Ishikawa (cell line): ENCODE data around the gene IGSF22.

ENCODE experiments used
- CEBPB ChIP-seq: IDR thresholded peaks from 2 replicates; pipeline ENCODE4 v1.6.1; 2012
- CREB1 ChIP-seq: IDR thresholded peaks from 2 replicates; pipeline ENCODE4 v1.6.1; 2012; ENCODE audit warnings: low read depth
- EGR1 ChIP-seq: IDR thresholded peaks from 2 replicates; pipeline ENCODE4 v1.6.1; 2012
- EP300 ChIP-seq: IDR thresholded peaks from 2 replicates; pipeline ENCODE4 v1.6.1; 2012; ENCODE audit warnings: borderline replicate concordance
- FOXM1 ChIP-seq: IDR thresholded peaks from 2 replicates; pipeline ENCODE4 v1.6.1; 2012; ENCODE audit warnings: low read depth, borderline replicate concordance
- MAX ChIP-seq: IDR thresholded peaks from 2 replicates; pipeline ENCODE4 v1.6.1; 2012
- NFIC ChIP-seq: IDR thresholded peaks from 2 replicates; pipeline ENCODE4 v1.6.1; 2012
- RAD21 ChIP-seq: IDR thresholded peaks from 2 replicates; pipeline ENCODE4 v1.6.1; 2012; ENCODE audit warnings: low read depth
- TAF1 ChIP-seq: IDR thresholded peaks from 2 replicates; pipeline ENCODE4 v1.6.1; 2012; ENCODE audit warnings: low read depth, mild to moderate bottlenecking
- TCF12 ChIP-seq: IDR thresholded peaks from 2 replicates; pipeline ENCODE4 v1.6.1; 2012; ENCODE audit warnings: low read depth
- TEAD4 ChIP-seq: IDR thresholded peaks from 2 replicates; pipeline ENCODE4 v1.6.1; 2012
- USF1 ChIP-seq: IDR thresholded peaks from 2 replicates; pipeline ENCODE4 v1.6.1; 2012
- YY1 ChIP-seq: IDR thresholded peaks from 2 replicates; pipeline ENCODE4 v1.6.1; 2012; ENCODE audit warnings: low read depth
- ZBTB7A ChIP-seq: IDR thresholded peaks from 2 replicates; pipeline ENCODE4 v1.6.1; 2012; ENCODE audit warnings: low read depth
- TF ChIP-seq, protein P1 (sequence below): IDR thresholded peaks from 2 replicates; pipeline ENCODE4 v1.6.1; 2012; ENCODE audit warnings: low read depth, mild to moderate bottlenecking

The IGSF22 gene

DNA sequence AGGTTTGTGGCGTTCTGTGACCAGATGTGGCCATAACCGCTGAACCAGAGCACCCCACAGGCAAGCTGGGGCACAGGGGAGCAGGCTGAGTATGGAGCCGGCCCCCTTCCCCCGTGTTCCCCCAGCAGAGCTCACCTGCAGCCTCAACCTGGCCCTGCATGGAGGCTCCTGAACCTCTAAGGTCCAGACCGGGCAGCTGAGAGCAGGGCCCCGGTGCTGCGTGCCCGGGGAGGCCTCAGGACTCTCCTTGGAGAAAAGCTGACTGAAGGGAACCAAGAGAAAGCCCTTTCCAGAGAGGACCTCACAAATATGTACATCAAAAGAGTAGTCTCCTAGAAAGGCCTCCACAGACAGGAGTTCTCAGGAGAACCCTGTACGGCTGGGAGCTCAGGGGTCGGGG, 17.4 kb upstream of the IGSF22 start:
- TF ChIP-seq CEBPB (no peak), EGR1 (no peak), NFIC (no peak)

GRCh38 chr11:18741783-18742182, 15.8 kb upstream of the IGSF22 start:
- no peak for TF ChIP-seq TEAD4
- no peak for TF ChIP-seq YY1
- TF ChIP-seq, protein P1, sequence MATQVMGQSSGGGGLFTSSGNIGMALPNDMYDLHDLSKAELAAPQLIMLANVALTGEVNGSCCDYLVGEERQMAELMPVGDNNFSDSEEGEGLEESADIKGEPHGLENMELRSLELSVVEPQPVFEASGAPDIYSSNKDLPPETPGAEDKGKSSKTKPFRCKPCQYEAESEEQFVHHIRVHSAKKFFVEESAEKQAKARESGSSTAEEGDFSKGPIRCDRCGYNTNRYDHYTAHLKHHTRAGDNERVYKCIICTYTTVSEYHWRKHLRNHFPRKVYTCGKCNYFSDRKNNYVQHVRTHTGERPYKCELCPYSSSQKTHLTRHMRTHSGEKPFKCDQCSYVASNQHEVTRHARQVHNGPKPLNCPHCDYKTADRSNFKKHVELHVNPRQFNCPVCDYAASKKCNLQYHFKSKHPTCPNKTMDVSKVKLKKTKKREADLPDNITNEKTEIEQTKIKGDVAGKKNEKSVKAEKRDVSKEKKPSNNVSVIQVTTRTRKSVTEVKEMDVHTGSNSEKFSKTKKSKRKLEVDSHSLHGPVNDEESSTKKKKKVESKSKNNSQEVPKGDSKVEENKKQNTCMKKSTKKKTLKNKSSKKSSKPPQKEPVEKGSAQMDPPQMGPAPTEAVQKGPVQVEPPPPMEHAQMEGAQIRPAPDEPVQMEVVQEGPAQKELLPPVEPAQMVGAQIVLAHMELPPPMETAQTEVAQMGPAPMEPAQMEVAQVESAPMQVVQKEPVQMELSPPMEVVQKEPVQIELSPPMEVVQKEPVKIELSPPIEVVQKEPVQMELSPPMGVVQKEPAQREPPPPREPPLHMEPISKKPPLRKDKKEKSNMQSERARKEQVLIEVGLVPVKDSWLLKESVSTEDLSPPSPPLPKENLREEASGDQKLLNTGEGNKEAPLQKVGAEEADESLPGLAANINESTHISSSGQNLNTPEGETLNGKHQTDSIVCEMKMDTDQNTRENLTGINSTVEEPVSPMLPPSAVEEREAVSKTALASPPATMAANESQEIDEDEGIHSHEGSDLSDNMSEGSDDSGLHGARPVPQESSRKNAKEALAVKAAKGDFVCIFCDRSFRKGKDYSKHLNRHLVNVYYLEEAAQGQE: no peak
- no peak for TF ChIP-seq TCF12
- no peak for TF ChIP-seq EGR1
- TF ChIP-seq USF1: no peak
- TF ChIP-seq ZBTB7A: no peak
- no peak for TF ChIP-seq FOXM1
- TF ChIP-seq MAX: no peak

DNA sequence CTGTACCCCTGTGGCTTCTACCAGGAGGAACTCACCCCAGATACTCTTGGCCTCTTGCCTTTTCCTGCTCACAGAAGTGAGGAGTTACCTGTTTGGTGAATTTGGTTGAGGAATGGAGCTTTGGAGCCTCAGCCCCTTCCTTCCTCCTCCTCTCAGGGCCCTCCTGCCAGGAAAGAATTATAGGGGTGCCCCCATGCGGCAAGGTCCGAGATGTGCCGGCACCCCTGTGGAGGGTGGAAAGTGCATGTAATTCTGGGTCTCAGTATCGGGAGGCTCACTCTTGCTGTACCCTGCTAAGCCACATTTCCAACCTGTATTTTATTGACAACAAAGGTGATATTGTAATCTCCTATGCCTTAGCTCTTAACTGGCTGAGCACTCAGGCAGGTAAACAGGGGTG, 13.7 kb upstream of the IGSF22 start:
- no peak for TF ChIP-seq MAX
- TF ChIP-seq TAF1: no peak
- no peak for TF ChIP-seq NFIC
- TF ChIP-seq EP300: no peak
- no peak for TF ChIP-seq USF1
- TF ChIP-seq YY1: no peak
- no peak for TF ChIP-seq CEBPB
- TF ChIP-seq EGR1: no peak
- TF ChIP-seq, protein P1: no peak

DNA sequence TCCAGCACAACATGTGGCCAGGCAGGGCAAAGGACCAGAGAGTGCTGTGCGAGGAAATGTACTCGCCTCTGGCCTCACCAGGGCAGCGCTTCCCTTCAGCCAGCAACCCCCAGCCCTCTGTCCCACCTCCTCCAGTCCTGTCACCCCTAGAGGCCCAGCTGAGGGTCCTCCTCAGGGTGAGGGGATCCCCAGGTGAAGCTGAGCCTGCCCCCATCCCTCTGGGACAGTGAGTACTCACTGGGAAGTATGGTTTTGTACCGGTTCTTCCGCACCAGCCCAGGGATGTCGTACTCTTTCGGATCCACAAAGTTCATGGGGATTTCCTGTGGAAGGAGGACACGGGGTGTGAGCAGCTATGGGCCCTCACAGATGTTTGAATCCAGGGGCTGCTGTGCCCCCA, 11.7 kb upstream of the IGSF22 start:
- TF ChIP-seq FOXM1: no peak
- no peak for TF ChIP-seq CEBPB
- no peak for TF ChIP-seq MAX
- TF ChIP-seq USF1: no peak
- no peak for TF ChIP-seq EGR1
- no peak for TF ChIP-seq NFIC
- TF ChIP-seq TAF1: no peak

- TF ChIP-seq MAX (no peak), TEAD4 (no peak), EGR1 (no peak), CREB1 (no peak)
Measured at GRCh38 chr11:18736590-18737148, 10.7 kb upstream of the IGSF22 start.

DNA sequence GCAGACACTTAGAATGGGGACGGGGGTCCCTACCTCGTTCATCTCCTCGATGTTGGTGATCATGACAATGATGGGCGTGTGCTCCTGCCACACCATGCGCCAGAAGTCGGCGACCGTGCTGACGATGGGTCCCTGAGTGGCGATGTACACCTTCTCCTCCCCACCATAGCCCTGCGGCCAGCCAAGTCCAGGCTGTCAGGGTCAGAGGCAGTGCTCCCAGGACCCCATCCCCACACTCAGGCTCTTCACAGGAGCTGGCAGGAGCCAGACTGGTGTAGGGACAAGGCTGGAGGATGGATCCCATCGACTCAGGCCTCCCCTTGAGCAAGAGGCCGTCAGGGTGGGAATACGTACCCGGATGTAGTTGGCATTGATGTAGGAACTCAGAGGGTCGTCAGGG, 7.2 kb upstream of the IGSF22 start:
- TF ChIP-seq TEAD4: no peak
- TF ChIP-seq, protein P1: no peak
- no peak for TF ChIP-seq YY1
- no peak for TF ChIP-seq RAD21
- TF ChIP-seq CREB1: no peak
- no peak for TF ChIP-seq NFIC
- TF ChIP-seq EGR1: no peak
